GM13976 (cell line): Measurements from ENCODE around the gene NAALAD2.

Experiments used
- DNase-seq: peaks from one replicate; pipeline ENCODE4 v3.0.0; 2012; ENCODE audit warnings: low spot score
- in situ Hi-C: fragments of 300-500 bp; cut with MboI; formaldehyde crosslinking; loops from one replicate; pipeline ENCODE4 v1.12.0; 2022; ENCODE audit warnings: low sequenced_read_pairs, mixed read lengths, inconsistent platforms; ENCODE audit not compliant: unreplicated experiment
- TF ChIP-seq, protein P1 (sequence below): IDR thresholded peaks from 2 replicates; pipeline ENCODE4 v1.5.1; 2012; ENCODE audit warnings: borderline replicate concordance, mild to moderate bottlenecking; ENCODE audit not compliant: insufficient read depth; ENCODE audit errors: extremely low read depth, missing control alignments, control extremely low read depth

Gene NAALAD2

DNA sequence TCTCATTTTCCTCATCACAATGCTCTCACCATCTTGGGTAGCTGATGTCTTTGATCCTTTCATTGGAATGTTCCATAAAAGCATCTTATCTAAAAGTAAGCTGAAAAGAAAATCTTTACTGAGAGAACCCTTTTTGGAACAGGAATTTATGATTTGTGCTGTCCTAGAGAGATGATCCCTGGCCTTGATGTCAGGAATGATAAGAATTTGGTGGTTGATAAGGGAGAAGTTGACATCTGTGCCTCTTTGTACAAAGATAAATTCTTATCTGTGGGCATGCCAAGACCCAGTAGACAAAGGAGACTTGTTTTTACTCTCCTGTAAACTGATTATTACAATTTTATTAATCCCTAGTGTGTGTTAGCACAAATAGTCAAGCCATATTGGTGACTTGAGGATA lies 36.9 kb downstream of the NAALAD2 start:
- TF ChIP-seq, protein P1, sequence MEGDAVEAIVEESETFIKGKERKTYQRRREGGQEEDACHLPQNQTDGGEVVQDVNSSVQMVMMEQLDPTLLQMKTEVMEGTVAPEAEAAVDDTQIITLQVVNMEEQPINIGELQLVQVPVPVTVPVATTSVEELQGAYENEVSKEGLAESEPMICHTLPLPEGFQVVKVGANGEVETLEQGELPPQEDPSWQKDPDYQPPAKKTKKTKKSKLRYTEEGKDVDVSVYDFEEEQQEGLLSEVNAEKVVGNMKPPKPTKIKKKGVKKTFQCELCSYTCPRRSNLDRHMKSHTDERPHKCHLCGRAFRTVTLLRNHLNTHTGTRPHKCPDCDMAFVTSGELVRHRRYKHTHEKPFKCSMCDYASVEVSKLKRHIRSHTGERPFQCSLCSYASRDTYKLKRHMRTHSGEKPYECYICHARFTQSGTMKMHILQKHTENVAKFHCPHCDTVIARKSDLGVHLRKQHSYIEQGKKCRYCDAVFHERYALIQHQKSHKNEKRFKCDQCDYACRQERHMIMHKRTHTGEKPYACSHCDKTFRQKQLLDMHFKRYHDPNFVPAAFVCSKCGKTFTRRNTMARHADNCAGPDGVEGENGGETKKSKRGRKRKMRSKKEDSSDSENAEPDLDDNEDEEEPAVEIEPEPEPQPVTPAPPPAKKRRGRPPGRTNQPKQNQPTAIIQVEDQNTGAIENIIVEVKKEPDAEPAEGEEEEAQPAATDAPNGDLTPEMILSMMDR: no peak

DNA sequence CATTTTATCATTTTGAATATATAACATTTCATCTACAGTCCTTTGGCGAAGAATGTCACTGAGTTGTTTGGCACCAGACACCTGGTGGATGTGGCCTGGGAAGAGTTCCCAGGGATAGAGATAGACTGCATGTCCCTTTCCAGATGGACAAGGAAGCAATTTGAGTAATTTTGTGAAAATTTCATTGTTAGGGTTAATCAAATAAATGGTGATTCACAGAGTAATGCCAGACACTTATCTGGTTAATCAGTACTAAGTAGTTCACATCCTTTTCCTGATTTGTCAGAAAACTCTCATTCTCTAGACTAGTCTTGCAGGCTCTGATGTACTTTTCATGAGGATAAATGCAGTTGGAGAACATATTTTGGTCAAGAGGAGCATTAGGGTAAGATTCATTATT lies 41.6 kb downstream of the NAALAD2 start:
- TF ChIP-seq, protein P1: no peak
- in situ Hi-C loops: no loop called here
- no peak for DNase-seq

More for the DNA sequence above, 36.9 kb downstream of the NAALAD2 start:
- DNase-seq: no peak
- in situ Hi-C loops: no loop called here

- in situ Hi-C loops: no loop called here
- no peak for DNase-seq
- TF ChIP-seq, protein P1: no peak
Measured at GRCh38 chr11:90178751-90179150, 44.3 kb downstream of the NAALAD2 start.

GRCh38 chr11:90179923-90180322 lies 45.5 kb downstream of the NAALAD2 start:
- TF ChIP-seq, protein P1: no peak
- DNase-seq: no peak
- in situ Hi-C loops: no loop called here

- in situ Hi-C loops: no loop called here
- no peak for DNase-seq
- TF ChIP-seq, protein P1: no peak
Measured at GRCh38 chr11:90187839-90188238, 53.4 kb downstream of the NAALAD2 start.

- DNase-seq: no peak
- in situ Hi-C loops: no loop called here
- TF ChIP-seq, protein P1: no peak
Measured at GRCh38 chr11:90189011-90189410, 54.5 kb downstream of the NAALAD2 start.
